HepG2 (cell line): Measurements from ENCODE around the gene MXRA7. TPM values are rescaled to one million over a fixed set of nuclear protein-coding genes. Genes with fewer than 3 reads are reported as not detected.

ENCODE experiments used
- AKNA ChIP-seq: sonication (generic); formaldehyde crosslinking; IDR thresholded peaks from 2 replicates; pipeline ENCODE4 v1.4.0; 2020; ENCODE audit warnings: missing genetic modification reagents, borderline replicate concordance
- ATF7 ChIP-seq, 2 experiments: fragments of 450-650 bp in 1 of 2; sonication (generic) in 1 of 2; formaldehyde crosslinking in 1 of 2; IDR thresholded peaks; 2 replicates each; pipeline versions ENCODE4 v1.4.0 to v1.6.1; 2016 to 2020; ENCODE audit warnings: antibody characterized with exemption in 1 of 2, mild to moderate bottlenecking in 1 of 2, missing genetic modification reagents in 1 of 2
- HNRNPH1 ChIP-seq: fragments of 200-400 bp; formaldehyde crosslinking; optimal IDR thresholded peaks from 2 replicates; pipeline ENCODE3; 2017; ENCODE audit warnings: mild to moderate bottlenecking, low read depth, low read length
- IRX3 ChIP-seq: sonication (generic); formaldehyde crosslinking; IDR thresholded peaks from 2 replicates; pipeline ENCODE4 v1.8.1; 2023; ENCODE audit warnings: mild to moderate bottlenecking, low read depth, missing genetic modification reagents, borderline replicate concordance
- KAT7 ChIP-seq: IDR thresholded peaks from 2 replicates; pipeline ENCODE4 v1.6.1; 2018; ENCODE audit warnings: borderline replicate concordance, missing compliant biosample characterization
- KLF13 ChIP-seq: sonication (generic); formaldehyde crosslinking; IDR thresholded peaks from 2 replicates; pipeline ENCODE4 v1.4.0; 2020; ENCODE audit warnings: mild to moderate bottlenecking, missing genetic modification reagents
- MAZ ChIP-seq, 2 experiments: sonication (generic) in 1 of 2; formaldehyde crosslinking in 1 of 2; IDR thresholded peaks; 2 replicates each; pipeline versions ENCODE4 v1.5.0 to v1.6.1; 2012 to 2020; ENCODE audit warnings: low read depth in 2 of 2, mild to moderate bottlenecking in 2 of 2, borderline replicate concordance in 1 of 2, improper control_type of control experiment in 1 of 2, low read length in 1 of 2, missing genetic modification reagents in 1 of 2, moderate library complexity in 1 of 2
- MED1 ChIP-seq: sonication (generic); formaldehyde crosslinking; IDR thresholded peaks from 2 replicates; pipeline ENCODE4 v1.4.0; 2020; ENCODE audit warnings: missing genetic modification reagents
- NFKB2 ChIP-seq: sonication (generic); formaldehyde crosslinking; IDR thresholded peaks from 2 replicates; pipeline ENCODE4 v1.4.0; 2020; ENCODE audit warnings: missing genetic modification reagents, borderline replicate concordance
- SIN3B ChIP-seq: fragments of 150-350 bp; IDR thresholded peaks from 2 replicates; pipeline ENCODE4 v1.6.1; 2014; ENCODE audit warnings: low read length
- ZBTB42 ChIP-seq: sonication (generic); formaldehyde crosslinking; IDR thresholded peaks from 2 replicates; pipeline ENCODE4 v1.5.0; 2020; ENCODE audit warnings: mild to moderate bottlenecking, missing genetic modification reagents
- ZFP62 ChIP-seq: sonication (generic); formaldehyde crosslinking; IDR thresholded peaks from 2 replicates; pipeline ENCODE4 v1.4.0; 2020; ENCODE audit warnings: missing genetic modification reagents
- ZNF136 ChIP-seq: sonication (generic); formaldehyde crosslinking; IDR thresholded peaks from 2 replicates; pipeline ENCODE4 v1.8.1; 2022; ENCODE audit warnings: low read depth, mild to moderate bottlenecking, moderate library complexity, missing genetic modification reagents
- ZNF142 ChIP-seq: sonication (generic); formaldehyde crosslinking; IDR thresholded peaks from 2 replicates; pipeline ENCODE4 v1.4.0; 2020; ENCODE audit warnings: missing genetic modification reagents
- ZNF263 ChIP-seq: sonication (generic); formaldehyde crosslinking; IDR thresholded peaks from 2 replicates; pipeline ENCODE4 v1.4.0; 2020; ENCODE audit warnings: missing genetic modification reagents
- ZNF556 ChIP-seq: sonication (generic); formaldehyde crosslinking; IDR thresholded peaks from 2 replicates; pipeline ENCODE4 v1.4.0; 2020; ENCODE audit warnings: mild to moderate bottlenecking, missing genetic modification reagents, borderline replicate concordance
- ZNF563 ChIP-seq: sonication (generic); formaldehyde crosslinking; IDR thresholded peaks from 2 replicates; pipeline ENCODE4 v1.8.0; 2022; ENCODE audit warnings: mild to moderate bottlenecking, moderate library complexity, missing genetic modification reagents
- ZNF761 ChIP-seq: sonication (generic); formaldehyde crosslinking; conservative IDR thresholded peaks from 2 replicates; pipeline ENCODE4 v1.4.0; 2020; ENCODE audit warnings: mild to moderate bottlenecking, missing genetic modification reagents
- polyA plus RNA-seq, 8 experiments: library from polyadenylated mRNA; depleted of rRNA in 3 of 8; stranded (reverse) in 7 of 8; unstranded in 1 of 8; fragments of >200 nt; fragmentation: Illumina TruSeq in 4 of 8; extraction: Trizol in 4 of 8; gene quantifications; 2 replicates each; pipeline versions ENCODE4 v1.2.1 to v1.2.3, GENCODE V29; 2011 to 2016; ENCODE audit warnings: low read depth in 4 of 8, missing spikeins in 1 of 8, mixed read lengths in 1 of 8; ENCODE audit not compliant: insufficient read depth in 1 of 8
- total RNA-seq, 5 experiments: library from RNA; depleted of rRNA; stranded (reverse); fragments of >200 nt; fragmentation: Illumina TruSeq; extraction: Trizol; gene quantifications; 2 replicates each; pipeline ENCODE4 v1.2.3, GENCODE V29; 2016; ENCODE audit warnings: low read depth in 1 of 5

The MXRA7 gene
- total and polyA plus RNA-seq, 2 of the 13 experiments (the other 11 are each of a cell fraction or from before 2014, with no cell fraction given) = 44.8 to 112 TPM

GRCh38 chr17:76736349-76737081 is 25.8 kb upstream of the MXRA7 start (continued):
- TF ChIP-seq ATF7 (IDR thresholded peaks at IDR 0.05) (no peak), ATF7 (CRISPR knock-in tag; IDR thresholded peaks at IDR 0.05) (no peak), MAZ (IDR thresholded peaks at IDR 0.05; ENCODE audit: borderline replicate concordance, low read depth, low read length) (peak; percentile 82), MAZ (CRISPR knock-in tag; IDR thresholded peaks at IDR 0.05; ENCODE audit: low read depth) (no peak; the same call in 1 of the 2 replicates), ZNF761 (CRISPR knock-in tag) (no peak), NFKB2 (CRISPR knock-in tag) (no peak), ZNF136 (no peak), ZNF563 (peak; percentile 56; the same call in 1 of the 2 replicates), ZNF142 (CRISPR knock-in tag) (peak; percentile 12; the same call in 1 of the 2 replicates), AKNA (CRISPR knock-in tag) (no peak), ZNF556 (CRISPR knock-in tag) (no peak; the same call in 1 of the 2 replicates), KAT7 (CRISPR knock-in tag) (no peak), MED1 (CRISPR knock-in tag) (peak; percentile 67), ZNF263 (peak; percentile 9; the same call in 1 of the 2 replicates), ZFP62 (CRISPR knock-in tag) (no peak), SIN3B (no peak), KLF13 (CRISPR knock-in tag) (no peak), ZBTB42 (0 out of 2 replicates have a peak, but pooled peaks have one; percentile 35), HNRNPH1 (no peak), IRX3 (CRISPR knock-in tag) (0 out of 2 replicates have a peak, but pooled peaks have one; percentile 27)
